Measurements from ENCODE around the gene SLC24A4. TPM values are rescaled to one million over a fixed set of nuclear protein-coding genes. Genes with fewer than 3 reads are reported as not detected.
"Not testable (repeated sequence)": the region's sequence is repeated elsewhere in the genome, so short reads cannot be mapped to it uniquely, and the experiment has no call there.

Gene SLC24A4
- total RNA-seq, 2 experiments from 2014 or later = not detected

- DNase-seq (no peak), ATAC-seq (ENCODE audit: low read depth) (no peak)
- POLR2A ChIA-PET = no interaction called here
- no peaks in the 10 kb centered on the region for H3K9me3 Mint-ChIP-seq
- no peak overlapping the region for H3K4me3 Mint-ChIP-seq
- no peaks in the 10 kb centered on the region for H3K36me3 Mint-ChIP-seq
- H3K27ac Mint-ChIP-seq = no peak overlapping the region
- H3K27me3 Mint-ChIP-seq = peaks cover 2% of the 10 kb centered on the region
- H3K4me1 Mint-ChIP-seq = peaks cover 6% of the 10 kb centered on the region
Measured at GRCh38 chr14:92386637-92387036, 63.7 kb downstream of the SLC24A4 start.

- Mint-ChIP-seq H3K9me3 (no peaks in the 10 kb centered on the region), H3K4me1 (peaks cover 6% of the 10 kb centered on the region), H3K27ac (no peak overlapping the region), H3K27me3 (peaks cover 4% of the 10 kb centered on the region), H3K4me3 (no peak overlapping the region), H3K36me3 (no peaks in the 10 kb centered on the region)
- DNase-seq (no peak), ATAC-seq (ENCODE audit: low read depth) (no peak)
- POLR2A ChIA-PET = no interaction called here
Measured at GRCh38 chr14:92387578-92387977, 64.6 kb downstream of the SLC24A4 start.

- H3K27me3 Mint-ChIP-seq = peaks cover 4% of the 10 kb centered on the region
- POLR2A ChIA-PET = no interaction called here
- H3K27ac Mint-ChIP-seq = no peak overlapping the region
- H3K9me3 Mint-ChIP-seq = no peaks in the 10 kb centered on the region
- peaks cover 6% of the 10 kb centered on the region for H3K4me1 Mint-ChIP-seq
- no peaks in the 10 kb centered on the region for H3K36me3 Mint-ChIP-seq
- no peak for DNase-seq
- peak; percentile 45 for ATAC-seq (ENCODE audit: low read depth)
- no peak overlapping the region for H3K4me3 Mint-ChIP-seq
Measured at GRCh38 chr14:92389598-92390158, 66.7 kb downstream of the SLC24A4 start.

GRCh38 chr14:92391726-92392125, 68.8 kb downstream of the SLC24A4 start:
- POLR2A ChIA-PET = no interaction called here
- no peak for DNase-seq
- H3K4me3 Mint-ChIP-seq = no peak overlapping the region
- no peaks in the 10 kb centered on the region for H3K9me3 Mint-ChIP-seq
- H3K36me3 Mint-ChIP-seq = no peaks in the 10 kb centered on the region
- H3K4me1 Mint-ChIP-seq = peaks cover 6% of the 10 kb centered on the region
- peaks cover 4% of the 10 kb centered on the region for H3K27me3 Mint-ChIP-seq
- H3K27ac Mint-ChIP-seq = no peak overlapping the region
- ATAC-seq (ENCODE audit: low read depth) = no peak

GRCh38 chr14:92392711-92393110, 69.7 kb downstream of the SLC24A4 start:
- Mint-ChIP-seq H3K27me3 (peaks cover 2% of the 10 kb centered on the region), H3K36me3 (no peaks in the 10 kb centered on the region), H3K27ac (no peak overlapping the region), H3K9me3 (no peaks in the 10 kb centered on the region), H3K4me1 (peaks cover 6% of the 10 kb centered on the region), H3K4me3 (no peak overlapping the region)
- ATAC-seq (ENCODE audit: low read depth) (no peak), DNase-seq (no peak)
- POLR2A ChIA-PET = no interaction called here

GRCh38 chr14:92397150-92397952, 74.4 kb downstream of the SLC24A4 start:
- no peaks in the 10 kb centered on the region for H3K27me3 Mint-ChIP-seq
- ATAC-seq (ENCODE audit: low read depth) (no peak), DNase-seq (no peak)
- H3K27ac Mint-ChIP-seq = no peak overlapping the region
- POLR2A ChIA-PET = no interaction called here
- H3K4me3 Mint-ChIP-seq = no peak overlapping the region
- H3K9me3 Mint-ChIP-seq = peaks cover 2% of the 10 kb centered on the region
- H3K36me3 Mint-ChIP-seq = no peaks in the 10 kb centered on the region
- peaks cover 1% of the 10 kb centered on the region for H3K4me1 Mint-ChIP-seq

GRCh38 chr14:92397953-92398564, 75.1 kb downstream of the SLC24A4 start:
- Mint-ChIP-seq H3K27me3 (no peaks in the 10 kb centered on the region), H3K4me1 (peaks cover 1% of the 10 kb centered on the region), H3K4me3 (no peak overlapping the region), H3K27ac (no peak overlapping the region), H3K36me3 (no peaks in the 10 kb centered on the region), H3K9me3 (peaks cover 3% of the 10 kb centered on the region)
- no peak for DNase-seq
- no peak for ATAC-seq (ENCODE audit: low read depth)
- POLR2A ChIA-PET = no interaction called here

- no peak overlapping the region for H3K4me3 Mint-ChIP-seq
- POLR2A ChIA-PET = no interaction called here
- DNase-seq (no peak), ATAC-seq (ENCODE audit: low read depth) (no peak)
- no peaks in the 10 kb centered on the region for H3K36me3 Mint-ChIP-seq
- H3K9me3 Mint-ChIP-seq = peaks cover 3% of the 10 kb centered on the region
- H3K27me3 Mint-ChIP-seq = no peaks in the 10 kb centered on the region
- H3K4me1 Mint-ChIP-seq = peaks cover 1% of the 10 kb centered on the region
- no peak overlapping the region for H3K27ac Mint-ChIP-seq
Measured at GRCh38 chr14:92398888-92399636, 76.1 kb downstream of the SLC24A4 start.

- peaks cover 1% of the 10 kb centered on the region for H3K4me1 Mint-ChIP-seq
- no peak overlapping the region for H3K4me3 Mint-ChIP-seq
- no peak for DNase-seq
- peaks cover 3% of the 10 kb centered on the region for H3K27me3 Mint-ChIP-seq
- no peak for ATAC-seq (ENCODE audit: low read depth)
- no peaks in the 10 kb centered on the region for H3K36me3 Mint-ChIP-seq
- H3K27ac Mint-ChIP-seq = no peak overlapping the region
- POLR2A ChIA-PET = no interaction called here
- peaks cover 6% of the 10 kb centered on the region for H3K9me3 Mint-ChIP-seq
Measured at GRCh38 chr14:92400579-92401444, 77.8 kb downstream of the SLC24A4 start.

- no peaks in the 10 kb centered on the region for H3K36me3 Mint-ChIP-seq
- no peak overlapping the region for H3K4me3 Mint-ChIP-seq
- H3K9me3 Mint-ChIP-seq = peaks cover 7% of the 10 kb centered on the region
- no peak for ATAC-seq (ENCODE audit: low read depth)
- peaks cover 1% of the 10 kb centered on the region for H3K4me1 Mint-ChIP-seq
- peaks cover 3% of the 10 kb centered on the region for H3K27me3 Mint-ChIP-seq
- no peak for DNase-seq
- no peak overlapping the region for H3K27ac Mint-ChIP-seq
- POLR2A ChIA-PET = no interaction called here
Measured at GRCh38 chr14:92401561-92401960, 78.6 kb downstream of the SLC24A4 start.

- H3K4me3 Mint-ChIP-seq; H3K36me3 Mint-ChIP-seq; H3K27me3 Mint-ChIP-seq; POLR2A ChIA-PET; H3K9me3 Mint-ChIP-seq; ATAC-seq (ENCODE audit: low read depth); DNase-seq; H3K27ac Mint-ChIP-seq; H3K4me1 Mint-ChIP-seq: not testable (repeated sequence)
Measured at GRCh38 chr14:92402500-92402899, 79.5 kb downstream of the SLC24A4 start.

- POLR2A ChIA-PET = no interaction called here
- peaks cover 1% of the 10 kb centered on the region for H3K36me3 Mint-ChIP-seq
- no peak overlapping the region for H3K27ac Mint-ChIP-seq
- H3K9me3 Mint-ChIP-seq = peaks cover 10% of the 10 kb centered on the region
- H3K4me3 Mint-ChIP-seq = no peak overlapping the region
- peaks cover 3% of the 10 kb centered on the region for H3K27me3 Mint-ChIP-seq
- ATAC-seq (ENCODE audit: low read depth) (no peak), DNase-seq (no peak)
- H3K4me1 Mint-ChIP-seq = peaks cover 1% of the 10 kb centered on the region
Measured at GRCh38 chr14:92404018-92404417, 81.1 kb downstream of the SLC24A4 start.

- Mint-ChIP-seq H3K4me3 (no peak overlapping the region), H3K4me1 (peaks cover 1% of the 10 kb centered on the region), H3K9me3 (peaks cover 10% of the 10 kb centered on the region), H3K27ac (no peak overlapping the region), H3K27me3 (peaks cover 3% of the 10 kb centered on the region), H3K36me3 (peaks cover 1% of the 10 kb centered on the region)
- POLR2A ChIA-PET = no interaction called here
- DNase-seq (no peak), ATAC-seq (ENCODE audit: low read depth) (no peak)
Measured at GRCh38 chr14:92404421-92404820, 81.5 kb downstream of the SLC24A4 start.
